H9 (cell line): ENCODE measurements around the gene CHRDL1. TPM values are rescaled to one million over a fixed set of nuclear protein-coding genes. Genes with fewer than 3 reads are reported as not detected.
"Not testable (repeated sequence)": the region's sequence is repeated elsewhere in the genome, so short reads cannot be mapped to it uniquely, and the experiment has no call there.

Source experiments
- DNase-seq: peaks from one replicate; pipeline ENCODE4 v3.0.0-alpha.2; 2017
- H2AFZ ChIP-seq: one replicate; pipeline ENCODE4 v1.6.1; 2013; ENCODE audit warnings: mild to moderate bottlenecking, low read length, control low read depth, moderate library complexity
- H2AK5ac ChIP-seq: 2 replicates; pipeline ENCODE4 v1.6.1; 2013; ENCODE audit warnings: low read length, control low read depth, mixed read lengths; ENCODE audit not compliant: insufficient read length
- H2BK120ac ChIP-seq: one replicate; pipeline ENCODE4 v1.6.1; 2013; ENCODE audit warnings: low read depth, mild to moderate bottlenecking, low read length, control low read depth, inconsistent platforms; ENCODE audit not compliant: poor library complexity, severe bottlenecking
- H2BK12ac ChIP-seq: 2 replicates; pipeline ENCODE4 v1.6.1; 2013; ENCODE audit warnings: low read length, control low read depth, mixed read lengths, low read depth; ENCODE audit not compliant: insufficient read length
- H2BK15ac ChIP-seq: 2 replicates; pipeline ENCODE4 v1.6.1; 2013; ENCODE audit warnings: low read depth, low read length, control low read depth
- H2BK20ac ChIP-seq: one replicate; pipeline ENCODE4 v1.6.1; 2013; ENCODE audit warnings: low read depth, mild to moderate bottlenecking, low read length, control low read depth, inconsistent platforms; ENCODE audit not compliant: poor library complexity, severe bottlenecking
- H2BK5ac ChIP-seq: 2 replicates; pipeline ENCODE4 v1.6.1; 2013; ENCODE audit warnings: low read length, control low read depth, mixed read lengths; ENCODE audit not compliant: insufficient read length
- H3K14ac ChIP-seq: 2 replicates; pipeline ENCODE4 v1.6.1; 2013; ENCODE audit warnings: low read length, control low read depth; ENCODE audit not compliant: insufficient read depth
- H3K18ac ChIP-seq: 2 replicates; pipeline ENCODE4 v1.6.1; 2013; ENCODE audit warnings: low read depth, mild to moderate bottlenecking, mixed read lengths, low read length, control low read depth; ENCODE audit not compliant: insufficient read length
- H3K23ac ChIP-seq: 2 replicates; pipeline ENCODE4 v1.6.1; 2013; ENCODE audit warnings: low read length, control low read depth, mixed read lengths, low read depth; ENCODE audit not compliant: insufficient read length
- H3K23me2 ChIP-seq: 2 replicates; pipeline ENCODE4 v1.6.1; 2013; ENCODE audit warnings: low read depth, mild to moderate bottlenecking, mixed read lengths, low read length, control low read depth; ENCODE audit not compliant: insufficient read length, poor library complexity, severe bottlenecking
- H3K27ac ChIP-seq: 2 replicates; pipeline ENCODE4 v1.5.1; 2013; ENCODE audit warnings: low read length, control low read depth, mixed read lengths, low read depth; ENCODE audit not compliant: insufficient read length
- H3K27me3 ChIP-seq: 2 replicates; pipeline ENCODE4 v1.6.1; 2013; ENCODE audit warnings: low read length, control low read depth, inconsistent platforms; ENCODE audit not compliant: insufficient read depth
- H3K4ac ChIP-seq: 2 replicates; pipeline ENCODE4 v1.6.1; 2013; ENCODE audit warnings: low read depth, mild to moderate bottlenecking, control low read depth, inconsistent platforms, low read length, moderate library complexity
- H3K4me1 ChIP-seq: 2 replicates; pipeline ENCODE4 v1.6.1; 2013; ENCODE audit warnings: low read length, control low read depth, inconsistent platforms; ENCODE audit not compliant: insufficient read depth
- H3K4me2 ChIP-seq: 2 replicates; pipeline ENCODE4 v1.6.1; 2013; ENCODE audit warnings: low read length, control low read depth, mixed read lengths; ENCODE audit not compliant: insufficient read length, insufficient read depth
- H3K56ac ChIP-seq: 2 replicates; pipeline ENCODE4 v1.6.1; 2013; ENCODE audit warnings: low read depth, mild to moderate bottlenecking, mixed read lengths, low read length, control low read depth; ENCODE audit not compliant: insufficient read length
- H3K79me1 ChIP-seq: 2 replicates; pipeline ENCODE4 v1.6.1; 2013; ENCODE audit warnings: low read depth, mild to moderate bottlenecking, moderate library complexity, low read length, control low read depth, inconsistent platforms; ENCODE audit not compliant: insufficient read depth, poor library complexity, severe bottlenecking
- H3K79me2 ChIP-seq: 2 replicates; pipeline ENCODE4 v1.6.1; 2013; ENCODE audit warnings: low read length, control low read depth, inconsistent platforms; ENCODE audit not compliant: insufficient read depth
- H3K9ac ChIP-seq: 2 replicates; pipeline ENCODE4 v1.6.1; 2013; ENCODE audit warnings: low read length, control low read depth, mixed read lengths; ENCODE audit not compliant: insufficient read length; ENCODE audit errors: extremely low read depth
- H3K9me3 ChIP-seq: one replicate; pipeline ENCODE4 v1.6.1; 2013; ENCODE audit warnings: low read depth, low read length, inconsistent platforms; ENCODE audit not compliant: control insufficient read depth
- H3T11ph ChIP-seq: one replicate; pipeline ENCODE4 v1.6.1; 2013; ENCODE audit warnings: mild to moderate bottlenecking, low read length, control low read depth, inconsistent platforms
- H4K20me1 ChIP-seq: one replicate; pipeline ENCODE4 v1.6.1; 2013; ENCODE audit not compliant: control insufficient read depth, insufficient read length, insufficient read depth
- H4K5ac ChIP-seq: 2 replicates; pipeline ENCODE4 v1.6.1; 2013; ENCODE audit warnings: low read depth, mild to moderate bottlenecking, mixed read lengths, low read length, control low read depth; ENCODE audit not compliant: insufficient read length
- H4K8ac ChIP-seq: replicated peaks from 2 replicates; pipeline ENCODE4 v1.6.1; 2013; ENCODE audit warnings: low read length, control low read depth, mixed read lengths, low read depth; ENCODE audit not compliant: insufficient read length
- H4K91ac ChIP-seq: 2 replicates; pipeline ENCODE4 v1.6.1; 2013; ENCODE audit warnings: low read depth, mild to moderate bottlenecking, moderate library complexity, mixed read lengths, low read length, control low read depth; ENCODE audit not compliant: insufficient read length
- H3K27ac Mint-ChIP-seq, 3 experiments: 2 replicates in 2 of 3; 3 replicates in 1 of 3; pipeline ENCODE4 v1.8.0; 2020 to 2021; ENCODE audit warnings: mixed read lengths in 3 of 3, mild to moderate bottlenecking in 1 of 3, moderate library complexity in 1 of 3
- H3K27me3 Mint-ChIP-seq: 2 replicates; pipeline ENCODE4 v1.8.0; 2021; ENCODE audit warnings: low read depth, mild to moderate bottlenecking, moderate library complexity, mixed read lengths
- H3K36me3 Mint-ChIP-seq, 3 experiments: 2 replicates in 2 of 3; 3 replicates in 1 of 3; pipeline ENCODE4 v1.8.0; 2020 to 2021; ENCODE audit warnings: low read depth in 3 of 3, mixed read lengths in 3 of 3; ENCODE audit not compliant: insufficient read depth in 1 of 3
- H3K4me1 Mint-ChIP-seq, 2 experiments: 2 replicates each; pipeline ENCODE4 v1.8.0; 2020; ENCODE audit warnings: mixed read lengths in 2 of 2
- H3K4me3 Mint-ChIP-seq, 2 experiments: 2 replicates in 1 of 2; 3 replicates in 1 of 2; pipeline ENCODE4 v1.8.0; 2020 to 2021; ENCODE audit warnings: mild to moderate bottlenecking in 2 of 2, mixed read lengths in 2 of 2, moderate library complexity in 1 of 2
- H3K9me3 Mint-ChIP-seq, 2 experiments: 2 replicates in 1 of 2; 3 replicates in 1 of 2; pipeline ENCODE4 v1.8.0; 2020; ENCODE audit warnings: mild to moderate bottlenecking in 2 of 2, mixed read lengths in 2 of 2, moderate library complexity in 1 of 2
- CTCF ChIP-seq: fragments of 200-600 bp; sonication (generic); conservative IDR thresholded peaks from 3 replicates; pipeline ENCODE4 v1.8.0; 2021; ENCODE audit warnings: antibody characterized with exemption, mild to moderate bottlenecking
- WGBS: extraction: QIAGEN DNeasy Blood & Tissue Kit; methylation state at CpG from one replicate; pipeline ENCODE4 v1.1.7; 2013; ENCODE audit warnings: missing lambda C conversion rate, low lambda C conversion rate, mixed read lengths; ENCODE audit not compliant: insufficient read length; ENCODE audit errors: extremely low coverage; 5-methylcytosine and 5-hydroxymethylcytosine counted together
- total RNA-seq: library from RNA; stranded (reverse); gene quantifications from 2 replicates; pipeline ENCODE4 v1.2.1, GENCODE V29; 2021

Gene CHRDL1
- total RNA-seq, 1 experiment from 2014 or later, result 11.8 TPM

- DNase-seq, result no peak
- H3K23ac ChIP-seq, result no peak overlapping the region
- H3K18ac ChIP-seq, result no peak overlapping the region
- Mint-ChIP-seq H3K4me3 (no peak overlapping the region), H3K36me3 (peaks cover 0 to 9% (median 5%) of the 10 kb centered on the region in 3 experiments; a peak in 2 of 7 replicates), H3K27ac (no peak overlapping the region), H3K4me1 (no peaks in the 10 kb centered on the region; a peak in 1 of 4 replicates), H3K9me3 (peaks cover 8 to 9% of the 10 kb centered on the region in 2 experiments; a peak in 4 of 5 replicates), H3K27me3 (peaks cover 1% of the 10 kb centered on the region; the same call in 1 of the 2 replicates)
- no peaks in the 10 kb centered on the region for H3K79me2 ChIP-seq
- no peak overlapping the region for H3K14ac ChIP-seq
- H2AK5ac ChIP-seq, result no peak overlapping the region
- no peak overlapping the region for H2BK5ac ChIP-seq
- no peak overlapping the region for H3T11ph ChIP-seq
- no peak overlapping the region for H4K91ac ChIP-seq
- H2BK12ac ChIP-seq, result no peak overlapping the region
- no peak overlapping the region for H2BK15ac ChIP-seq
- no peaks in the 10 kb centered on the region for H3K23me2 ChIP-seq
- H3K27me3 ChIP-seq, result no peaks in the 10 kb centered on the region
- H3K9me3 ChIP-seq, result no peaks in the 10 kb centered on the region
- H3K4me1 ChIP-seq, result no peaks in the 10 kb centered on the region
- H3K4ac ChIP-seq, result no peak overlapping the region
- H2BK120ac ChIP-seq, result no peak overlapping the region
- no peak overlapping the region for H3K4me2 ChIP-seq
- H4K8ac ChIP-seq, result no peak overlapping the region
- H3K9ac ChIP-seq, result no peak overlapping the region
- no peak overlapping the region for H3K56ac ChIP-seq
- WGBS, result no CpG with 5 or more reads among the region's 2 CpGs
- no peak overlapping the region for H3K27ac ChIP-seq
- H2BK20ac ChIP-seq, result no peak overlapping the region
- H3K79me1 ChIP-seq, result no peaks in the 10 kb centered on the region
- no peak overlapping the region for H4K5ac ChIP-seq
- H4K20me1 ChIP-seq, result no peaks in the 10 kb centered on the region
- peak; percentile 59 for TF ChIP-seq CTCF
- no peak overlapping the region for H2AFZ ChIP-seq
These were observed 30.4 kb upstream of the CHRDL1 start for GRCh38 chrX:110825972-110826371.

- H3K4me2 ChIP-seq, H3K23me2 ChIP-seq, H3K4ac ChIP-seq, H3K4me3 Mint-ChIP-seq, H3K56ac ChIP-seq, H2AFZ ChIP-seq, H3K9me3 ChIP-seq, H3K79me2 ChIP-seq, H3K23ac ChIP-seq, H3T11ph ChIP-seq, H3K4me1 ChIP-seq, H3K14ac ChIP-seq, H2BK15ac ChIP-seq, H4K5ac ChIP-seq, H4K20me1 ChIP-seq, H3K27me3 Mint-ChIP-seq, H3K9me3 Mint-ChIP-seq, H3K4me1 Mint-ChIP-seq, H2AK5ac ChIP-seq, H2BK120ac ChIP-seq, H3K18ac ChIP-seq, DNase-seq, H3K27ac ChIP-seq, H2BK12ac ChIP-seq, H2BK5ac ChIP-seq, H3K27ac Mint-ChIP-seq, H3K36me3 Mint-ChIP-seq, H4K8ac ChIP-seq, H4K91ac ChIP-seq, H2BK20ac ChIP-seq, H3K9ac ChIP-seq, H3K79me1 ChIP-seq, H3K27me3 ChIP-seq: not testable (repeated sequence)
- WGBS, result no CpG with 5 or more reads among the region's 1 CpG
These were observed 20.9 kb upstream of the CHRDL1 start for GRCh38 chrX:110816543-110816942.
